KMS-11 (cell line): Measurements from ENCODE around the gene FBXL5.
A peak's percentile ranks its signal among the peaks of the same experiment; 100 is the strongest.
"Not testable (repeated sequence)": the region's sequence is repeated elsewhere in the genome, so short reads cannot be mapped to it uniquely, and the experiment has no call there.

Experiments used
- H2AFZ ChIP-seq: fragments of 200-600 bp; sonication (generic); 2 replicates; pipeline ENCODE4 v1.6.1; 2016; ENCODE audit warnings: antibody characterized with exemption, mixed run types, low read depth
- H3K27ac ChIP-seq: fragments of 200-600 bp; sonication (generic); 2 replicates; pipeline ENCODE4 v1.6.1; 2016; ENCODE audit warnings: mild to moderate bottlenecking, mixed run types
- H3K27me3 ChIP-seq: fragments of 200-600 bp; sonication (generic); 2 replicates; pipeline ENCODE4 v1.6.1; 2017; ENCODE audit warnings: mild to moderate bottlenecking, low read depth, mixed run types, moderate library complexity; ENCODE audit not compliant: insufficient read depth
- H3K36me3 ChIP-seq: fragments of 200-600 bp; sonication (generic); 2 replicates; pipeline ENCODE4 v1.6.1; 2017; ENCODE audit warnings: mild to moderate bottlenecking, mixed run types; ENCODE audit not compliant: insufficient read depth
- H3K4me1 ChIP-seq: fragments of 200-600 bp; sonication (generic); 2 replicates; pipeline ENCODE4 v1.6.1; 2016; ENCODE audit warnings: mild to moderate bottlenecking, low read depth, mixed run types; ENCODE audit not compliant: poor library complexity, severe bottlenecking
- H3K4me2 ChIP-seq: fragments of 200-600 bp; sonication (generic); 2 replicates; pipeline ENCODE4 v1.7.0; 2016; ENCODE audit warnings: mild to moderate bottlenecking, mixed run types
- H3K4me3 ChIP-seq: fragments of 200-600 bp; sonication (generic); IDR thresholded peaks from 2 replicates; pipeline ENCODE4 v1.6.1; 2017; ENCODE audit warnings: low read depth, low read length, mixed read lengths; ENCODE audit not compliant: insufficient read depth
- H3K79me2 ChIP-seq: fragments of 200-600 bp; sonication (generic); 2 replicates; pipeline ENCODE4 v1.6.1; 2016; ENCODE audit warnings: low read depth, mixed run types; ENCODE audit not compliant: insufficient read depth
- H3K9ac ChIP-seq: fragments of 200-600 bp; sonication (generic); 2 replicates; pipeline ENCODE4 v1.6.1; 2016; ENCODE audit warnings: mild to moderate bottlenecking, mixed run types
- H4K20me1 ChIP-seq: fragments of 200-600 bp; sonication (generic); 2 replicates; pipeline ENCODE4 v1.6.1; 2016; ENCODE audit warnings: mild to moderate bottlenecking, mixed run types; ENCODE audit not compliant: insufficient read depth
- TF ChIP-seq, protein P1 (sequence below): fragments of 200-600 bp; sonication (generic); conservative IDR thresholded peaks from 2 replicates; pipeline ENCODE4 v1.6.1; 2017; ENCODE audit warnings: low read depth, mild to moderate bottlenecking, antibody characterized with exemption, low read length, moderate library complexity, mixed read lengths

FBXL5 gene

DNA sequence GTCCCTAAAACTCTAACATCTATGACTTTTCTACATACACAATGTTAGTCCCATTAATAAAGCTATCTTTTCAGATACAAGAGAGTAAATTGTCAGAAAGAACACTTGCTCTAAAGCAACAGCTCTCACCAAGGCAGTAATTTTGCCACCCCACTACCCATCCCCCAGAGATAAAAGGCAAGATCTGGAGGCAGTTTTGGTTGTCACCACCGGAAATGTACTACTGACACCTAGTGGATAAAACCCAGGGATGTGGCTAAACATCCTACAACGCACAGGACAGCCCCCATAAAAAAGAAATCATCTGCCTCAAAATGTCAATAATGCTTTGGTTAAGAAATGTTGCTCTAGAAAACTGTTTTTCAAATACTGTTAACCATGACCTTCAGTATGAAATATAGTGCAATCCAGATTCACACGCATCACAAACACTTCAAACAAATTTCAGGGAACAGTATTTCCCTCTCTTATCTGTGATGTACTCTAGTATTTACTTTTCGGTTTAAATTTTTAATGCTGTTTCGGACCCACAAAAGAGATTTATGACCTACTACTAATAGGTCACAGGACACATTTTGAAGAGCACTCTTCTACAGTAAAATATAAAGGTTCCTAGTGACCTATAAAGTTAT, 5.1 kb downstream of the FBXL5 start:
- Histone ChIP-seq H3K27ac (no peak overlapping the region), H4K20me1 (no peaks in the 10 kb centered on the region), H3K4me2 (0 out of 2 replicates have a peak overlapping the region, but pooled peaks have one; percentile 37), H3K9ac (no peak overlapping the region), H2AFZ (no peak overlapping the region), H3K4me1 (peaks cover 34% of the 10 kb centered on the region), H3K36me3 (no peaks in the 10 kb centered on the region), H3K79me2 (peaks cover 50% of the 10 kb centered on the region), H3K27me3 (no peaks in the 10 kb centered on the region), H3K4me3 (no peak overlapping the region)
- TF ChIP-seq, protein P1, sequence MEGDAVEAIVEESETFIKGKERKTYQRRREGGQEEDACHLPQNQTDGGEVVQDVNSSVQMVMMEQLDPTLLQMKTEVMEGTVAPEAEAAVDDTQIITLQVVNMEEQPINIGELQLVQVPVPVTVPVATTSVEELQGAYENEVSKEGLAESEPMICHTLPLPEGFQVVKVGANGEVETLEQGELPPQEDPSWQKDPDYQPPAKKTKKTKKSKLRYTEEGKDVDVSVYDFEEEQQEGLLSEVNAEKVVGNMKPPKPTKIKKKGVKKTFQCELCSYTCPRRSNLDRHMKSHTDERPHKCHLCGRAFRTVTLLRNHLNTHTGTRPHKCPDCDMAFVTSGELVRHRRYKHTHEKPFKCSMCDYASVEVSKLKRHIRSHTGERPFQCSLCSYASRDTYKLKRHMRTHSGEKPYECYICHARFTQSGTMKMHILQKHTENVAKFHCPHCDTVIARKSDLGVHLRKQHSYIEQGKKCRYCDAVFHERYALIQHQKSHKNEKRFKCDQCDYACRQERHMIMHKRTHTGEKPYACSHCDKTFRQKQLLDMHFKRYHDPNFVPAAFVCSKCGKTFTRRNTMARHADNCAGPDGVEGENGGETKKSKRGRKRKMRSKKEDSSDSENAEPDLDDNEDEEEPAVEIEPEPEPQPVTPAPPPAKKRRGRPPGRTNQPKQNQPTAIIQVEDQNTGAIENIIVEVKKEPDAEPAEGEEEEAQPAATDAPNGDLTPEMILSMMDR = peak; percentile 65

DNA sequence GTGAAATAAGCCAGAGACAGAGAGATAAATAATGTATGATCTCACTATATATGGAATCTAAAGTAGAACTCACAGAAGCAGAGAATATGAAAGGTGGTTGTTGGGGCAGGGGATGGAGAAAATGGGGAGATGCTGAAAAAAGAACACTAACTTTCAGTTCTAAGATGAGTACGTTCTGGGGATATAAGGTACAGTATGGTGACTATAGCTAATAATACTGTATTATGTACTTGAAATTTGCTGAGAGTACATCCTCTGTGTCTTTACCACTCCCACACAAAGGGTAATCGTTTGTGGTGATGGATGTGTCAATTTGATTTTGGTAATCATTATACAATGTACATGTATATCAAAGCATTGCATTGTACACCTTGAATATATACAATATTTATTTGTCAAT, 6.6 kb downstream of the FBXL5 start:
- no peak overlapping the region for H2AFZ ChIP-seq
- peaks cover 43% of the 10 kb centered on the region for H3K79me2 ChIP-seq
- no peak overlapping the region for H3K27ac ChIP-seq
- TF ChIP-seq, protein P1 = no peak
- no peak overlapping the region for H3K4me2 ChIP-seq
- no peak overlapping the region for H3K4me3 ChIP-seq
- H3K36me3 ChIP-seq = no peaks in the 10 kb centered on the region
- no peaks in the 10 kb centered on the region for H4K20me1 ChIP-seq
- H3K27me3 ChIP-seq = no peaks in the 10 kb centered on the region
- H3K4me1 ChIP-seq = peaks cover 34% of the 10 kb centered on the region
- H3K9ac ChIP-seq = no peak overlapping the region

DNA sequence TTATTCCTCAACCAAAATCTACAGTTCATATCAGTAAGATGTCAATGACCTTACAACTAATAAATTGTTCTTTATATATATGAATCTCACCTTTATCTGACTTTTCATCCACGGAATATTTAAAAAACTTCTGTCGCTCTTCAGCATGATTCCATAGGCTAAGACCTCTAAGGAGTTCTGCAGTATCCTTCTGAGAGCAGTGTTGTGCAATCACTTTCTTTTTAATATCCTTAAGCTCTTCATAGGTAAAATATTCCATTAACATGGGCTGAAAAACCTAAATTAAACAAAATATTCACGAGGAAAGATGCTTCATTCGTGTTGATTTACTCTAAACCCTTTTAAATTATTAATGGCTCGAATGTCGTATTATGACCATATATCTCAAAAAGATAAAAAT, 16.7 kb downstream of the FBXL5 start:
- Histone ChIP-seq H3K4me3 (no peak overlapping the region), H3K27me3 (no peaks in the 10 kb centered on the region), H2AFZ (no peak overlapping the region), H3K4me1 (no peaks in the 10 kb centered on the region), H4K20me1 (no peaks in the 10 kb centered on the region), H3K9ac (no peak overlapping the region), H3K79me2 (no peaks in the 10 kb centered on the region), H3K36me3 (no peaks in the 10 kb centered on the region), H3K27ac (no peak overlapping the region), H3K4me2 (no peak overlapping the region)
- TF ChIP-seq, protein P1 = no peak

GRCh38 chr4:15636818-15637217, 18.3 kb downstream of the FBXL5 start:
- Histone ChIP-seq H3K27ac (no peak overlapping the region), H3K9ac (no peak overlapping the region), H3K4me3 (no peak overlapping the region), H3K4me2 (no peak overlapping the region), H4K20me1 (no peaks in the 10 kb centered on the region), H3K79me2 (no peaks in the 10 kb centered on the region), H3K36me3 (no peaks in the 10 kb centered on the region), H3K27me3 (no peaks in the 10 kb centered on the region), H2AFZ (no peak overlapping the region), H3K4me1 (no peaks in the 10 kb centered on the region)
- TF ChIP-seq, protein P1 = no peak

DNA sequence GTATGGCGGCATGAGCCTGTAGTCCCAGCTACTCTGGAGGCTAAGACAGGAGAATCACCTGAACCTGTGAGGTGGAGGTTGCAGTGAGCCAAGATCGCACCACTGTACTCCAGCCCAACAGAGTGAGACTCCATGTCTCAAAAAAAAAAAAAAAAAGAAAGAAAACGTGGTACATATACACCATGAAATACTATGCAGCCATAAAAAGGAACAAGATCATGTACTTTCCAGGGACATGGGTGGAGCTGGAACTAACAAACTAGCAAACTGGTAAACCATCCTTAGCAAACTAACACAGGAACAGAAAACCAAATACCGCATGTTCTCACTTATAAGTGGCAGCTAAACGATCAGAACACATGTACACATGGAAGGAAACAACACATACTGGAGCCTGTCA, 37.8 kb downstream of the FBXL5 start:
- not testable (repeated sequence) for H4K20me1 ChIP-seq, H3K9ac ChIP-seq, H3K79me2 ChIP-seq, H3K4me2 ChIP-seq, H3K4me1 ChIP-seq, H3K27ac ChIP-seq, H3K4me3 ChIP-seq, H2AFZ ChIP-seq, H3K27me3 ChIP-seq, H3K36me3 ChIP-seq

GRCh38 chr4:15614891-15615290, 40.3 kb downstream of the FBXL5 start:
- H3K27me3 ChIP-seq, H3K4me3 ChIP-seq, H4K20me1 ChIP-seq, H3K36me3 ChIP-seq, H3K4me2 ChIP-seq, H3K79me2 ChIP-seq, H3K9ac ChIP-seq, H3K27ac ChIP-seq, H3K4me1 ChIP-seq, H2AFZ ChIP-seq: not testable (repeated sequence)
